GM12874 (cell line): Measurements from ENCODE around the gene FOSL2.
A peak's percentile ranks its signal among the peaks of the same experiment; 100 is the strongest.

Experiments used
- CTCF ChIP-seq: IDR thresholded peaks from 2 replicates; pipeline ENCODE4 v1.5.1; 2011; ENCODE audit warnings: low read depth, mild to moderate bottlenecking, control low read depth, low read length, moderate library complexity; ENCODE audit not compliant: insufficient read depth

FOSL2 gene

GRCh38 chr2:28413152-28413898 is 20.7 kb downstream of the FOSL2 start:
- no peak for TF ChIP-seq CTCF

GRCh38 chr2:28413899-28414295 is 21.2 kb downstream of the FOSL2 start:
- TF ChIP-seq CTCF: no peak

GRCh38 chr2:28414583-28414982 is 21.9 kb downstream of the FOSL2 start:
- TF ChIP-seq CTCF: no peak

GRCh38 chr2:28415010-28415409 is 22.4 kb downstream of the FOSL2 start:
- TF ChIP-seq CTCF: no peak

GRCh38 chr2:28415715-28416114 is 23.1 kb downstream of the FOSL2 start:
- no peak for TF ChIP-seq CTCF

- no peak for TF ChIP-seq CTCF
Measured at GRCh38 chr2:28419003-28419402, 26.3 kb downstream of the FOSL2 start.

GRCh38 chr2:28419443-28420270 is 27.0 kb downstream of the FOSL2 start:
- TF ChIP-seq CTCF: peak; percentile 27; the same call in 1 of the 2 replicates
